Fibroblast of skin of right biceps (primary cell): ENCODE data around the gene TBC1D9B.
A peak's percentile ranks its signal among the peaks of the same experiment; 100 is the strongest.

Source experiments
- DNase-seq: peaks from one replicate; pipeline ENCODE4 v3.0.0-alpha.2; 2013

The TBC1D9B gene

DNA sequence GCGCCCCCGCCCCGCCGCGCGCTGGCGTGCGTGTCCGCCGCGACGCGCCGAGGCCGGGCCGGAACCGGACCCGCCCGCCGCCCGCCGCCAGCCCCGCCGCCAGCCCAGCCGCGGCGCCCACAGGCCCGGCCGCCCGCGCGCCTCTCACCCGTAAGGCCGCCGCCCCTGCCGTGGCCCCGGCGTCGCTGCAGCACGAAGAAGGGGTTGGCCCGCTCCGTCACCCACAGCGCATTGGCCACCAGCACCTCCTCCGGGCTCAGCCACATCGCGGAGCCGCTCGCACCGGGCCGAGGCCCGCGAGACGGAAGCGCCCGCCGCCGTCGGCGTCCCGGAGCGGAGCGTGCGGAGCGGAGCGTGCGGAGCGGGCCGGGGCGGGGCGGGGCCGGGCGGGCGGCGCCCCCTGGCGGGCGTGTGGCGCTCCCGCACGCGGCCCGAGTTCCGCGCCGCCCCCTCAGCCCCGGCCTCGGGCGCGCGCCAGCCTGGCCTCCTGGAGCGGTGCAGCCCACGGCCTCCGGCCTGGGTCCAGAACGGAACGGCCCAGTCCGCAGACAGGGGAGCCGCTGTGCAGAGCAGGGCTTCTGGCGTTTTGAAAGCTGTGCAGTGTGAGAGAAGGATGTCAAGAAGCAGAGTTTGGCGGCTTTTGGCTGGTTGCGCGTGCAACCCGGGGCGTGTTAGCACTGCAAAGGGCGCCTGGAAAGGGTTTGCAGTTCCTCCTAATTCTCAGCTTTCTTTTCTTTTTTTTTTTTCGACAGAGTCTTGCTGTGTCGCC is at the start of gene TBC1D9B:
Gene TBC1D9B (minus strand): TSS at position 342 of the 769 bp plus-strand sequence. CDS start 76 bp downstream, at position 266.
- peak; percentile 69 for DNase-seq

DNA sequence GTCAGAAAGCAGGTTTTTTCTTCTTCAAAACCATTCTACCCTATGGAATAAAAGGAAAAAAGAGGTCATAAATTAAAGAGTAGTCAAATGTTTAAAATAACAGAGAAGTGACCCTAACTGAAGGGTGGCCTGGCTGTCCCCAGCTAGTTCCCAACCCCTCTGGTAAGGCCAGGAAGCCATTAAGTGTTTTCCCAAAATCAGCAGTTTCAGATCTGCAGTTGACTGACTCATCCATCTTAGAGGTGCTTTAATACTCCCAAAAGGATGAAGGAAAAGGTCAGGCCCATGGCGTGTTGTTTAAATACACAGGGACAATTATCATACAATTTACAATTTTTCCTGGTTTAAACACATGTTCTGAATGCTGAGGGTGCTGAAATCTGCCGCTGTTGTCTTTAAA is 47.9 kb upstream of the TBC1D9B start:
- no peak for DNase-seq

DNA sequence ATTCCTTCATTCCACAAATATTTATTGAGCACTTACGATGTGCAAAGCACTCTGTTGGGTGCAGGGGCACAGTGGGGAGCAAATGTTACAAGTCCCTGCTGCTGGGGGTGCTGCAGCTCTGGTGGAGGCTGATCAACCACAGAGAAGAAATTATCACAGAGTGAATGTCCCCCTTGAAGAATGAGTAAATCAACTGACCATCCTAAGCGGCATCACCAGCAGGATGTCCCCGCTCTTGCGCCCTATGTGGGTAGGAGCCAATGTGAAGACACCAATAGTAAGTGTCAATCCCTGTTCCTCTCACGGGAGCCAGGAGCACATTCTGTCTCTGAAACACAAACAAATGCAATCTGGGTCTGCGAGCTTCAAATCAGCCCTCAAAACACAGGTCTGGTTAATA is 47.4 kb upstream of the TBC1D9B start:
- DNase-seq: no peak

DNA sequence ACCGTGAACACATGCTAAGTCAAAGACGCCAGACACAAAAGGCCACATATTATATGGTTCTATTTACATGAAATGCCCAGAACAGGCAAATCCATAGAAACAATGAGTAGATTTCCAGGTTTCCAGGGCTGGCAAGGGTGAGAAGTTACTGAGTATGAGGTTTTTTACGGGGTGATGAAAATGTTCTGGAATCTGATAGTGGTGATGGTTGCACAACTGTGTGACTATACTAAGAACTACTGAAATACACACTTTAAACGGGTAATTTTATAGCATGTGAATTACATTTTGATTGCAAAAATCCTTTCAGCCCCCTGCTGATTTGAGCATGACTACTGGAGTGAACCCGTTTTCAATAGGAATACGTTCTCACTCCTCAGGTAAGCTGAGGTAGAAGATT is 46.7 kb upstream of the TBC1D9B start:
- peak; percentile 20 for DNase-seq

DNA sequence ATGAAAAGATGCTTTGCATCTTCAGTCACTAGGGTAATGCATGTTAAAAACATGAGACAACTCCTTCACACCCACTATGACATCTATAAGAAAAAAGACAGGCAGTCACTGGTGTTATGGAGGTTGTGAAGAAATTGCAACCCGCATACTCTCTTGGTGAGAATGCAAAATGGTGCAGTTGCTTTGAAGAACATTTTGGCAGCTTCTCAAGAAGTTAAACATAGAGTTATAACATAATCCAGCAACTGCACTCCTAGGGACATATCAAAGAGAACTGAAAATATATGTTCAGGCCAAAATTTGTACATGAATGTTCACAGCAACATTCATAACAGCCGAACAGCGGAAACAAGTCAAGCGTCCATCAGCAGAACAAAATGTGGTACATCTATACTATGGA is 46.3 kb upstream of the TBC1D9B start:
- DNase-seq: no peak

DNA sequence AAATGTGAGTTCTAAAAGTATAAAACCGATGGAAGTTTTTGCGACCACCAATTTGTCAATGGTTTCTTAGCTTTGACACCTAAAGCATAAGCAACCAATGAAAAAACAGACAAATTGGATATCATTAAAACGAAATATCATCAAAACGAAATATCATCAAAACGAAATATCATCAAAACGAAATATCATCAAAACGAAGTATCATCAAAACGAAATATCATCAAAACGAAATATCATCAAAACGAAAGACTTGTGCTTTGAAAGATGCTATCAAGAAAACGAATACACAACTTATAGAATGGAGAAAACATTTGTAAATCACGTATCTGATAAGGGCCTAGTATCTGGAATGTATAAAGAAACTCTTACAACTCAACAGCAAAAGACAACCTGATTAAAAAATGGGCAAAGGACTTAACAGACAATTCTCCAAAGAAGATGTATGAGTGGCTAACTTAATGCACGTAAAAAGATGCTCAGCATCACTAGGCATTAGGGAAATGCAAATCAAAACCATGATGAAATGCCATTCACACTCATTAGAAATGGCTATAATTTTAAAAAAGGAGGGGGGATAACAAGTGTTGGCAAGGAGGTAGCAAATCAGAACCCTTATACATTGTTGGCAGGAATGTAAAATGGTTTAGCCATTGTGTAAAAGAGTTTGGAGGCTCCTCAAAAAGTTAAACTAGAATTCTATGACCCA is 29.4 kb upstream of the TBC1D9B start:
- DNase-seq: no peak

DNA sequence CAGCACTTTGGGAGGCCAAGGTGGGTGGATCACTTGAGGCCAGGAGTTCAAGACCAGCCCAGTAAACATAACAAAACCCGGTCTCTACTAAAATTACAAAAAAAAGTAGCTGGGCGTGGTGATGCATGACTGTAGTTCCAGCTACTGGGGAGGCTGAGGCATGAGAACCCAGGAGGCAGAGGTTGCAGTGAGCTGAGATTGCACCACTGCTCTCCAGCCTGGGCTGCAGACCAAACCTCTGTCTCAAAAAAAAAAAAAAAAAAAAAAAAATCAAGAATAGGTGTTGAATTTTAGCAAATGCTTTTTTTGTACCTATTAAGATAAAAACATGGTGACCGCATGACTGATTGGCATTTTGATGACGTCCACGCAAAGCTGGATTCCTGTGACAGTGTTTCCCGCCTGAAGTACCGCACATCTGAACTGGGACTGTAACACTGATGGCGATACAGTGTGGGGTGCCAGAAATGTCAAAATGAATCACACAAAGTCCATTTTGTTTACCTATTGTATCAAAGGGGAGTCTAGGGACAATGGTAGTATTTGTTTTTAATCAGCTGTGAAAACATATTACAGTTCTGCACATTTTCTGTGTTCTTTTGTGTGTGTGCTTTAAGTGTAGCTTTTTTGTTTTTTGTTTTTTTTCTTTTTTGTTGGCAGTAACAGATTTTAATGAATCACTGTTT is 23.2 kb upstream of the TBC1D9B start:
- no peak for DNase-seq

DNA sequence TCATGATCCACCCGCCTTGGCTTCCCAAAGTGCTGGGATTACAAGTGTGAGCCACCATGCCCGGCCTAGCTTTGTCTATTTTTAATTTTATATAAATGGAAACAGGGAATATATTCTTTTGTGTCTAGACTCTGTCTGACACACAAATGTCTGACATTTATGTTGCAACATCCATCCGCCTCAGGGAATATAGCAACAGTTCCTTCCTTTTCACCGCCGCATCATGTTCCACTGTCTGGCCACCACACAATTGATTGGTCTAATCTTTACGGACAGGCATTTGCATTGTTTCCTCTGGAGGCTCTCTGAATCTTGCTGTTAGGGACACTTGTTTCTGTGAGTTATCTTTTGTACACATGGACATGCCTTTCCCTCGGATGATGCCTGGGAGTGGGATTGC is 20.1 kb upstream of the TBC1D9B start:
- no peak for DNase-seq

DNA sequence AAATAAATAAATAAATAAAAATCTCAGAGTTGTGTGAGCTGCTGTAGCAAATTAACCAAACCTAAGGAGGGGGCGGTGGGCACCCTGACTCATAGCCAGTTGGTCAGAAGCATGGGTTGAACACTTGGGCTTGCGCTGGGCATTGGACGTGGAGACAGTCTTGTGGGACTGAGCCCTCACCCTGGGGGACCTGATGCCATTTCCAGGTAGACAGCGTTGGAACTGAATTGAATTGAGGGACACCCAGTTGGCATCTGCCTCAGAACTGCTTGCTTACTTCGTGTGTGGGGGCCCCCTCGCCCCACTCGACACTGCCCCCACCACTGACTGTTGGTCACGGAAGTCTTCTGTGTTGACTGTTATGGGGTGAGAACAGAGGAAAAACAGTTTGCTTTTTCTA is 19.0 kb upstream of the TBC1D9B start:
- DNase-seq: no peak

DNA sequence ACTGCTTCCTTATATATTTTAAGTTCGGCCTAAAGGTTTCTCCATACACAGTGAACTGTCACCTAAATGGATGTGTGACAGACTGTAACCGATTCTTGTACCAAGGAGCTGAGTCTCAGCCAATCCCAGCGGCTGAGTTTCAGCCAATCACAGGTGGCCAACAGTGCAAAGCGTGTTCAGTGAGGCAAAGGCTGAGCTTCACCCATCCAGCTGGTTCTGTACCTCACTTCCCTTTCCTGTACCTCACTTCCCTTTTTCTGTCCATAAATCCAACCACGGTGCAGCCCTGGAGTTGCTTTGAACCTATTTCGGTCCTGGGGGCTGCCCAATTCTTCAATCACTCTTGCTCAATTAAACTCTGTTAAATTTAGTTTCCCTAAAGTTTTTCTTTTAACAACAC is 15.7 kb upstream of the TBC1D9B start:
- DNase-seq: no peak

DNA sequence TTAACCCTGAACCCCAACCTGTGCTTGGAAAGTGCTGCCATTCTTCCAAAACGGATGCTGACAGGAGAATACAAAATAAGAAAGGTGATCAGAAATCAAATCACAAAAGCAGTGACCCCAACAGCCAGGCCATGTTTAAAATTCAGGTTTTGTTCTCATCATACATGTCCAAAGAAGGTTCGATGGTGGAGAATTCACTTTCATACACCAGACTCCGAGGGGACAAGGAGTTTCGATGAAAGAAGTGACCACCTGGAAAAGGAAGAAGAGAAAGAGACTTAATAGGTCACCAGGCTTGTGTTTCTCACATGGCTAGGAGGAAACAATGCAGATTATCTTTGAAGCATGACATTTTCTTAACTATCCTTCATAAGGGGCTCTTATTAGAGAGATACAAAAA is 12.5 kb upstream of the TBC1D9B start:
- no peak for DNase-seq

DNA sequence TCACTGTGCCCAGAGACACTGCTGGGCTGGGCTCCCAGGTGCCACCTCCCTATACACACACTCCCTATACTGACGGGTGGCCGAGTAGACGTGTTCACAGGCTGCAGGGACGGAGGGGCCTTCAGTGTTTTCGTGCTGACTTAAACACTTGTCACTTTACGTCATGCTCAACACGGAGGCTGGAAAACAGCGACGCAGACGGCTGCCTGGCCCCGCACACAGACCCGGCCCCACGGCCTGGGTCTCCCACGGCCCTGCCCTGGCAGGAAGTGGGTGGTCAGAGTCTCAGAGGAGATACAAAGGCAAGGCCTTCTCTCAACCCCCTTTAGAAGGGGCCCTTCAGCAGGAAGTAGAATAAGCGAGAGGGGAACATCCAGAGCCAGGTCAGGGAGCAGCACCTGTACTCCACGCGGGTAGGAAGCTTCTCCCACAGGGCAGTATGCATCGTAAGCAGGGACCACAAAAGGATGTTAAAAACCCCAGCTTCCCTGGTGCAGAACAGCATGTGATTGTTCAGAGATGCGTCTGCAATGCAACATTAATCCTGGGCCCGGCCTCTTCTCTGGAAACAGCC is 11.9 kb upstream of the TBC1D9B start:
- no peak for DNase-seq

DNA sequence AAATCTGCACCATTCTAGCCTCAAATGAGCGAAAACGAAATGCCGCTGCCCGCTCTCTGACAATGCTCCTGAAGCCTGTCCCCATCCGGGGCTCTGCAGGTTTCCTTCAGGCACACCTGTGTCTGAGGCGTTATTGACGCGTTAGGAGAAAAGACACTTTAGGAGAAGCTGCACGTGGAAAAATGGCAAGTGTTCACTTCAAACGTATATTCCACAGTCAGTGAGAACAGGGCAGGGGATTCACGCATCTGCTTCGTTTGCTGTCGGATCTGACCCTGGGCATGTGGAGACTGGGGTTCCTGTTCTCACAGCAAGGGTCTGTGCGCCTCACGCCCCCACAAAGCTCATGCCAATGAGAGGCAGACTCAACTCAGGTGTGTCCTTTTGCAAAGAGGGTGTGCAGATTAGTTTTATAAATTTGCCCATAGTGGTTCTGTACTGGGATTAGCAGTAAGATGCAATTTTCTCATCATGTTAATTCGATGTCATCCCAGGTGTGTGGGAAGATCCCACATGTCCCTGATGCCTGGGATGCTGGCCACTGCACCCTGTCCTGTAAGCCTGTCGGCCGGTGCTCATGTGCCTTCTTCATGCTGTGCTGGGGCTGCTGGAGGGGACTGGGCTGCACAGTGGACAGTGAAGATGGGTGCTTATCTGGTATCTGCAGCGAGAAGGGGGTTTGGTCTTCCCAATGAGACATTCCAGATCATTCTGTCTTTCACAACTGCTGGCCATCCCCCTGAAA is 11.2 kb upstream of the TBC1D9B start:
- DNase-seq: no peak

DNA sequence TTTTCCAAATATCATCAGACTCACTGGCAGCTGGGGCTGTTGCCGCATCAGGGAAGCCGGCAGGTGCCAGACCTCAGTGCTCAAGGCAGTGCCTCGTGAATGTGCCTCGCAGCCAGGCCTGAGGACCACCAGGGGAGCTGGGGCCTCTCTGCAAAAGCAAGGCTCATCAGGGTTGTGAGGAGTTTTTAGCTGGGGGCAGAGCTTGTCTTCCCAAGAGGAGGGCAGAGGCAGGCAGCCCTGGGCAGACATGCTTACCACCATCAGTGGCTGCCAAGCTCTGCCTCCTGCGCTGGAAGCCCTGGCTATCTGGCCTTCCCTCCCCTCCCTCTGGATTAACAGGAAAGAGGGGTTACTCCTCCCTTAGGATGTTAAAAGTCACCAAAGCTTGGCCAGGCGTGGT is 8.8 kb upstream of the TBC1D9B start:
- no peak for DNase-seq

DNA sequence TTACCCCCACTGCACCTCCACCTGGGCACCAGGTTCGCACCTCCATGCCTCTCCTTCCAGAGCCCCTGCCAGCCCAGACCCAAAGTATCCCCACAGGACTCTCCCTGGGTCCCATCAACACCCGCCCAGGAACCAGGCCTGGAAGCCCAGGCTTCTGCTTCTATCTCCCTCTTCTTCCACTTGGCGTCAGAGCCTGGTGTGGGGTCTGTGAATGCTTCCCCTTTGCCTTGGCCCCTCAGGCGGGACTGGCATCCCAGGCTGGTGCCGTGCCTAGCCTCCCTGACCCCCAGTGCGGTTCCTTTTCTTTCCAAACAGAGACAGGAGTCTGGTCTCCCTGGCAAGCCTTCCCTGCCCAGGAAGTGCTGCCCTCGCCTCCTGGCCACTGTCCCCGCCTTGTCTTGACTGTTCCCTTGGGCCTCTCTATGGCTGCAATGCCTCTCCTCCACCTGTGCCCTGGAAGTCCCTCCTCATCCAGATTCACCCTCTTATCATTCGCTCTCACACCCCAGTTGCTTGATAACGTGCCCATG is 7.8 kb upstream of the TBC1D9B start:
- no peak for DNase-seq

DNA sequence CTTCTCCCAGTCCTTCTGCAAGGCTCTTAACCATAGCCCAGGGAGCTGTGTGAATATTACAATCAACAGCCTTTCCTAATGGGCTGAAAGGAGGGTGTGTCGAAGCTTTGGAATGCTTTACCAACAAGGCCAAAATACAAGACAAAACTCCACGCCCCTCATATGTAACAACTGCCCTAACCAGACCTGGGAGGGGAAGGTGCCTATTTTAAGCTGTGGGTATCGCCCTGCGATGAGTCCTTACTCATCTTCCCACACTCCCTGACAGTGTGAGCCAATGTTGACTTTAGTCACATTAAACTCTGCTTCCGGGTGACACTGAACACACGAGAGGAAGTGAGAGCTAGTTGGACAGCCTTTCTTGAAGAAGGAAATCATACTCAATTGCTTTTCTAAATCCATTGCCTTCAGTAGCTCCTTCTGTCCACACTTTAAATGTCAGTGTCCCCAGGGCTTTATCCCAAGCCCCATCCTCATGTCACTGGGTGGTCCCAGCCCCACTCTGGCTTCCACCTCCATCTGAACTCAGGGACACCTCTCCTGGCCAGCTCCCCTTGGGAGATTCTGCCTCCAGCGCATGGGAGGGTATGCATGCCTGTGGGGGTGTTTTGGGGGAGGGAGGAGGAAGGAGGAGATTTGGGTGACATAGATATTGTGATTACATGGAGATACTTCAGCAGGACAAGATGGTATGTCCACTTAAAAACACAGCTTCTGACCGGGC is 6.5 kb upstream of the TBC1D9B start:
- DNase-seq: peak; percentile 52

DNA sequence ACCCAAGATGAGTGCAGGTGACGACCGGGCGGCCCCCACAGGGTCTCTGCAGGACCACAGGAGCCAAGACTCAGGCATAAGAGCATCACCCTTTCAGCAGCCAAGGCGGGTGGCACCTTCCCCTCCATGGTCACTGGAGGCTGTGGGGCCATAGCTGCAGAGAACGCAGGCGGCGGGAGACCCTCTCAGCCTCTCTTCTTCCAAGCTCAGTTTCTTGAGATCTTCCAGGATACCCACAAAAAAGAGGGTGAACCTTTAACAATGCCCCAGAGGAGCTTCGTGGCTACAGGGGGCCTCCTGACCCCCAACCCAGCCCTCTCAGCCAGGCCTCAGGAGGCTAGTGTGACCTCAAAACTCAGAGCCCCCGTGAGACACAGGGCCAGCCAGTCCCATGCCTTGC is 5.8 kb upstream of the TBC1D9B start:
- no peak for DNase-seq

DNA sequence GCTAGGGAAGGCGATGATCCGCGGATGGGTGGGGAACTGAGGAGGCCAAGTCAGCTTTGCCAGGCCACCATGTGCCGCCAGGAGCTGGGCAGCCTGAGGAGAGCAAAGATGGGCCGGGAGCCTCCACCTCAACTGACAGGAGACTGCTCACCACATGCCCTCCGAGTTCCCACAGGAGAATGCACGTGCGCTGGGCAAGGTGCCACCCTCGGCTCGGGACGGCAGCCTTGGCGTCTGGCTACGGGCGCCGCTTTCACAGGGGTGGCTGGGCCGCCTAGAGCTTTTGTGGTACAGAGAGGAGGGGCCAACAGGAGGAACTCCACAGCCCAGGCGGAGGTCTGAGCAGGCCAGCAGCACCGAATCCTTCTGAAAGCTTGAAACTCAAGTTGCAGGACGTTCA is 5.3 kb upstream of the TBC1D9B start:
- no peak for DNase-seq

DNA sequence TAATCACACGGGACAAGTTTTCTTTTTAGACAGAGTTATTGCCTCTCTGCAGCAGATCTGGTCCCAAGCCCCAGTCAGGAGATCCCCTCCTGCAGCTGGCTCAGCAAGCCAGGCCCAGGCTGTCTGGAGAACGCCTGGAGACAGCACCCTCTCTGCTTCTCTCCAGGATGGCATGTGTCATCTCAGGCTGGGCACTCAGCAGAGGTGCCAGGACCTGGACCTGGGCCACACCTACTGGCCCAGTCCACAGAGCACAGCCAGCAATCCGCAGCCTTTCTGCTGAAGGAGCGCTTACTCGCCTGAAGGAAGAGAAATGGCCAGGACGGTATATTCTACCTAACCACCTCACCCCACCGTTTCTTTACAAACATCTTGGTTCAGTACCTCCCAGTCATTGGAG is 4.7 kb upstream of the TBC1D9B start:
- no peak for DNase-seq

DNA sequence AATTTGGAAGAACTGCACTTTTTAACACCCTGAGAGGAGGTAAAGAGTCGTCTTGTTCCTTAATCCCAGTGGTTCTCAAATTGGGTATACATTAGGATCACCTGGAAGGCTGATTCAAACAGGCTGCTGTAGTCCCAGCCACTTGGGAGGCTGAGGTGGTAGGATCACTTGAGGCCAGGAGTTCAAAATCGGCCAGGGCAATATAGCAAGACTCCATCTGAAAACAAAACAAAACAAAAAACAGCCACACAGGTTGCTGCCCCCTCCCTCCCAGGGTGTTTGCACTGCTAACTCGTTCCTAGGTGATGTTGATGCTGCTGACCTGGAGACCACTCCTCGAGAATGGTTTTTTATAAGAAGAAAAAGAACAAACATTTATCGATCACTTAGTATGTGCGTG is 1.5 kb upstream of the TBC1D9B start:
- DNase-seq: no peak

DNA sequence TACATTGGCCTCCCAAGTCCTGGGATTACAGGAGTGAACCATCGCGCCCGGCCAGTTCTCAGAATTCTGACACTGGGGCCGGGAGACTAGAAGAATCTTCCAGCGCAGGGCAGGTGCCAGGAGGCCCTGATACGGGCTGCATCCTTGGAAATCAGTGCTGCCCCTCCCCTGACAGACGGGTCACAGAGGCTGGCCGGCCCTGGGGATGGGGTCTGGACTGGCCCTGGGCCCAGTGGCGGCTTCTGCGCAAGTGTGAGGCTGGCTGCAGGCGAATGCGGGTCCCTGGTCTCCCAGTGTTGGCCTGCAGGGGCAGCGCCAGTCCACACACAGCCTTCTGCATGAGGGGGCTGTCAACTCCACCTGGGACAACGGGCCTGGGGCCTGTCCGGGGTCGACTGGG is 831 bp upstream of the TBC1D9B start:
- no peak for DNase-seq
